Omental fat pad (tissue), 4 donors: ENCODE measurements around the gene TMEM107. TPM values are rescaled to one million over a fixed set of nuclear protein-coding genes. Genes with fewer than 3 reads are reported as not detected.

Source experiments
- ATAC-seq: fragments of 150-250 bp; one replicate; pipeline ENCODE4 v1.9.1; 2016; ENCODE audit warnings: mild to moderate bottlenecking, moderate library complexity; ENCODE audit not compliant: low FRiP score
- DNase-seq: peaks from one replicate; pipeline ENCODE4 v3.0.0-alpha.2; 2019; ENCODE audit warnings: low spot score
- total RNA-seq, 4 donors: library from RNA; depleted of rRNA; stranded (reverse); fragments of >200 nt; gene quantifications; one replicate each; pipeline ENCODE4 v1.1.0, GENCODE V29; 2016
- TF ChIP-seq, protein P1 (sequence below), 3 donors: fragments of 450-650 bp; IDR thresholded peaks; one replicate each; pipeline ENCODE4 v1.5.1; 2016 to 2017; ENCODE audit warnings: antibody characterized with exemption in 3 of 3, mild to moderate bottlenecking in 3 of 3, moderate library complexity in 2 of 3

TMEM107 gene
- total RNA-seq, 4 donors from 2014 or later = 10.9 to 78.4 (median 34.1) TPM

- no peak for DNase-seq
- ATAC-seq = no peak
- TF ChIP-seq, protein P1, sequence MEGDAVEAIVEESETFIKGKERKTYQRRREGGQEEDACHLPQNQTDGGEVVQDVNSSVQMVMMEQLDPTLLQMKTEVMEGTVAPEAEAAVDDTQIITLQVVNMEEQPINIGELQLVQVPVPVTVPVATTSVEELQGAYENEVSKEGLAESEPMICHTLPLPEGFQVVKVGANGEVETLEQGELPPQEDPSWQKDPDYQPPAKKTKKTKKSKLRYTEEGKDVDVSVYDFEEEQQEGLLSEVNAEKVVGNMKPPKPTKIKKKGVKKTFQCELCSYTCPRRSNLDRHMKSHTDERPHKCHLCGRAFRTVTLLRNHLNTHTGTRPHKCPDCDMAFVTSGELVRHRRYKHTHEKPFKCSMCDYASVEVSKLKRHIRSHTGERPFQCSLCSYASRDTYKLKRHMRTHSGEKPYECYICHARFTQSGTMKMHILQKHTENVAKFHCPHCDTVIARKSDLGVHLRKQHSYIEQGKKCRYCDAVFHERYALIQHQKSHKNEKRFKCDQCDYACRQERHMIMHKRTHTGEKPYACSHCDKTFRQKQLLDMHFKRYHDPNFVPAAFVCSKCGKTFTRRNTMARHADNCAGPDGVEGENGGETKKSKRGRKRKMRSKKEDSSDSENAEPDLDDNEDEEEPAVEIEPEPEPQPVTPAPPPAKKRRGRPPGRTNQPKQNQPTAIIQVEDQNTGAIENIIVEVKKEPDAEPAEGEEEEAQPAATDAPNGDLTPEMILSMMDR (IDR thresholded peaks at IDR 0.05) = no peak
Measured at GRCh38 chr17:8133941-8134340, 42.2 kb downstream of the TMEM107 start.

GRCh38 chr17:8133399-8133798 lies 42.8 kb downstream of the TMEM107 start:
- ATAC-seq = no peak
- TF ChIP-seq, protein P1 (IDR thresholded peaks at IDR 0.05) = no peak

DNA sequence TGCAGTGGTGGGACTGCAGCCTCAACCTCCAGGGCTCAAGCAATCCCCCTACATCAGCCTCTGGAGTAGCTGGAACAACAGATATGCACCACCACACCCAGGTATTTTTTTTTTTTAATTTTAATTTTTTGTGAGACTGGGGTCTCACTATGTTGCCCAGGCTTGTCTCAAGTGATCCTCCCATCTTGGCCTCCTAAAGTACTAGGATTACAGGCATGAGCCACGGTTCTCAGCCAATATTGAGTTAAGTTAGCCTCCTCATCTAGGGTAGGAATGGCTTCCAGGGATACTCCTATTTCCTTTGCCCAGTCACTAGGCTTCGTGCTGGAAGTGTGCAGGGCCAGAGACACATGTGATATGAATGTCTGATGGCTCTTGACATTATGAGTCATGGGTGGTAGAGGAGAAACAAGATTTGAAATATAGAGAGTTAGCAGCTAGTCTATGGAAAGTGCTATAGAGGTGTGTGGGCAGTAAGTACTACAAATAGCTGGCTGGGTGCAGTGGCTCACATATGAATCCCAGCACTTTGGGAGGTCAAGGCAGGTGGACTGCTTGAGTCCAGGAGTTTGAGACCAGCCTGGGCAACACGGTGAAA lies 44.2 kb downstream of the TMEM107 start:
- DNase-seq (no peak), ATAC-seq (no peak)
- TF ChIP-seq, protein P1 (IDR thresholded peaks at IDR 0.05) = no peak

More at GRCh38 chr17:8133399-8133798, 42.8 kb downstream of the TMEM107 start:
- no peak for DNase-seq

DNA sequence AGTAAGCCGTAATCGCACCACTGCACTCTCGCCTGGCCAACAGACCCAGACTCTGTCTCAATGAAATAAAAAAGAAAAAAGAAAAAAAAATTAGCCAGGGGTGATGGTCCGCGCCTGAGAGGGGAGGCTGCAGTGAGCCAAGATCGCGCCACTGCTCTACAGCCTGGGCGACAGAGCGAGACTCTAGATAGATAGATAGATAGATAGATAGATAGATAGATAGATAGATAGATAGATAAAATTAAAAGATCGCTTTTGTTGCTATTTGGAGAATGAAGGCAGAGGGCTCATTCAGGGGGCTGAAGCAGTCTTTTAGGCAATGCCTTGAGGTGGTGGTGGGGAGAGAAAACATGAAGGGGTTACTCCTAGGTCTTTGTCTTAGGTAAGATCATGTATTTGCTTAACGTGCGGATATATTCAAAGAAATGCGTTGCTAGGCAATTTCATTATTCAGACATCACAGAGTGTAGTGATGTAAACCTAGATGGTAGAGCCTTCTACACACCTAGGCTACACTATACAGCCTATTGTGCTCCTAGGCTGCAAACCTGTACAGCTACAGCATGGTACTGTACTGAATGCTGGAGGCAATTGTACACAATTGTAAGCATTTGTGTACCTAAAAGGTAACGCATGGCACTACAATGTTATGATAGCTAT lies 47.9 kb downstream of the TMEM107 start:
- DNase-seq (no peak), ATAC-seq (no peak)
- TF ChIP-seq, protein P1 (IDR thresholded peaks at IDR 0.05) = no peak

DNA sequence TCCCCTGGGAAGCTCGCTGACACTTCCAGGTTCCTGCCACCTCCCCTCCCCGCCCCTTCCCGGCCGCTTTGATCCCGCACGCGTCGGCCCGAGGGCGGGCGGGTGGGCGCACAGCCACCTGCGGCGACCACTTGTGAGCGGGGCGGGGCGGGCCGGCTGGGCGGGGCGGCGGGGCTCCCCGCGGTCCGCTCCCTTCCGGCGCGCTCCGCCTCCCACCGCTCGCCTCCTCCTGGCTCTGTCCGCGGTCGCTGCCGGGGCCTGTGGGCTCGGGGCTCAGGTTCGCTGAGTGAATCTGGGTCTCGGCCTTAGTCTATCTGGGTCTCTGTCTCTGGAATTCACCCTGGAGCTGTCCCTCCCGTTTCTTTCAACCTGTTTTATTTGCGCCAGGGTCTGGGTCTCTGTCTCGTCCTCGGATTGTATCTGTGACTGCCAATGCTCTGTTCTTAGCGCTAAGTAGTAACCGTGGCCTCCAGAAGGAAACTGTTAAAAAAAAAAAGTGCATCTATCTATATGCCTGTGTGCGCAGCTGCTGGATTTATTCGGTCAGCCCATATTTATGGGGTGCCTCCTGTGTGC lies 49.6 kb downstream of the TMEM107 start:
- ATAC-seq = peak; percentile 43
- TF ChIP-seq, protein P1 (IDR thresholded peaks at IDR 0.05) = no peak
- DNase-seq = no peak

DNA sequence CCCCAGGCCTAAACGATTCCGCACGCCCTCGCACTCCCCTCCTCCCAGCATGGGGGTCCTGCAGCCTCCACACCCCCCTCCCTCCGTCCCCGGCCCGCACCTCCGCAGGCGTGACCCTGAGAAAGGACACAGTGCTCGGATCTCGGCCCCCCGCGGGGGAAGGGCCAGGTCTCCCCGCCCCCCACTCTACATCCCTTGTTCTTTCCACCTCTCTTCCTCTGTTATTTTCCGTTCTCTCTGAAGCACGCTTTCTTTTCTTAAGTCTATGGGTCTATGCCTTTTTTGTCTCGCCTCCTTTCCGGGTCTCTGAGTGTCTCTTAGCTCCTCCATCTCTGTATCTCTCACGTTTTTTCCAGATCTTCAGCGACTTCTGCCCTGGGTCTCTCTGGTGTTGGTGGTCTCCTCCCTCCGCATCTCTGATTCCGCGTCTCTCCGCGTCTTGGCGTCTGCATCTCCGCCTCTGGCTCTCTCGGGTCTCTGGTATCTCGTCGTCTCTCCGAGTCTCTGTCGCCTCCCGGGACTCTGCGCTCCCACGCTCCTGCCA lies 50.2 kb downstream of the TMEM107 start:
- DNase-seq (no peak), ATAC-seq (no peak)
- TF ChIP-seq, protein P1 (IDR thresholded peaks at IDR 0.05) = no peak
